CD4-positive, alpha-beta T cell (primary cell): ENCODE measurements around the gene TSPAN9. TPM values are rescaled to one million over a fixed set of nuclear protein-coding genes. Genes with fewer than 3 reads are reported as not detected.

Source experiments
- ATAC-seq: fragments of 200-7000 bp; cut with Tn5 transposase; one replicate; pipeline ENCODE4 v1.10.0; 2022; ENCODE audit warnings: mild to moderate bottlenecking; ENCODE audit not compliant: poor library complexity
- CTCF ChIA-PET: fragments of 350-600 bp; sonication (Branson Sonifier 250); formaldehyde crosslinking; loops from one replicate; lab custom pipeline; 2021; ENCODE audit warnings: antibody characterized with exemption, inconsistent platforms; lab: Charles Lee
- POLR2A ChIA-PET: fragments of 350-600 bp; sonication (Branson Sonifier 250); formaldehyde crosslinking; loops from one replicate; lab custom pipeline; 2021; ENCODE audit warnings: antibody characterized with exemption, inconsistent platforms; lab: Charles Lee
- DNase-seq, 14 experiments: peaks; one replicate each; pipeline ENCODE4 v3.0.0-alpha.2; 2013 to 2020; ENCODE audit warnings: mixed read lengths in 2 of 14
- H3K27ac ChIP-seq, 2 donors: one replicate each; pipeline versions ENCODE4 v1.5.1 to v1.7.0; 2013; ENCODE audit warnings: low read length in 2 of 2, low read depth in 1 of 2, mild to moderate bottlenecking in 1 of 2
- H3K27me3 ChIP-seq, 2 experiments: 1 replicate in 1 of 2; 2 replicates in 1 of 2; pipeline versions ENCODE4 v1.6.1 to v1.7.0; 2013; ENCODE audit warnings: low read length in 2 of 2, control low read depth in 1 of 2, mild to moderate bottlenecking in 1 of 2, moderate library complexity in 1 of 2; ENCODE audit not compliant: insufficient read depth in 2 of 2, control insufficient read depth in 1 of 2
- H3K36me3 ChIP-seq: one replicate; pipeline ENCODE4 v1.6.1; 2013; ENCODE audit warnings: low read length, control low read depth; ENCODE audit not compliant: insufficient read depth
- H3K4me1 ChIP-seq: one replicate; pipeline ENCODE4 v1.6.1; 2013; ENCODE audit warnings: low read length, control low read depth; ENCODE audit not compliant: insufficient read depth
- H3K4me3 ChIP-seq: one replicate; pipeline ENCODE4 v1.5.1; 2013; ENCODE audit warnings: mild to moderate bottlenecking, low read length, moderate library complexity
- H3K9me3 ChIP-seq, 2 experiments: 1 replicate in 1 of 2; 2 replicates in 1 of 2; pipeline versions ENCODE4 v1.6.1 to v1.7.0; 2013; ENCODE audit warnings: low read length in 2 of 2, mild to moderate bottlenecking in 2 of 2, control low read depth in 1 of 2, moderate library complexity in 1 of 2; ENCODE audit not compliant: control insufficient read depth in 1 of 2, insufficient read depth in 1 of 2
- H3K27ac Mint-ChIP-seq: one replicate; pipeline ENCODE4 v1.8.0; 2020; ENCODE audit warnings: mixed read lengths
- H3K27me3 Mint-ChIP-seq: one replicate; pipeline ENCODE4 v1.8.0; 2021; ENCODE audit warnings: mixed read lengths
- H3K36me3 Mint-ChIP-seq: one replicate; pipeline ENCODE4 v1.8.0; 2021; ENCODE audit warnings: low read depth, mixed read lengths
- H3K4me1 Mint-ChIP-seq: one replicate; pipeline ENCODE4 v1.8.0; 2021; ENCODE audit warnings: low read depth, mixed read lengths
- H3K4me3 Mint-ChIP-seq: one replicate; pipeline ENCODE4 v1.8.0; 2020; ENCODE audit warnings: mild to moderate bottlenecking, mixed read lengths
- H3K9me3 Mint-ChIP-seq: one replicate; pipeline ENCODE4 v1.8.0; 2020; ENCODE audit warnings: mixed read lengths
- CTCF ChIP-seq: fragments of 200-600 bp; IDR thresholded peaks from one replicate; pipeline ENCODE4 v1.8.0; 2022; ENCODE audit warnings: antibody characterized with exemption, mild to moderate bottlenecking
- intact Hi-C, 2 experiments: fragments of 100-400 bp; cut with DNase I in 1 of 2; cut with micrococcal nuclease in 1 of 2; formaldehyde crosslinking; loops; one replicate each; pipeline versions ENCODE4 v1.15.1 to v1.9.0; 2023 to 2025; cut with DNase I, micrococcal nuclease
- total RNA-seq, 174 experiments: library from RNA in 2 of 174; stranded (reverse) in 2 of 174; gene quantifications; one replicate each; pipeline ENCODE4 v1.2.3 and lab custom pipeline; 2021 to 2026

Gene TSPAN9
- total RNA-seq, 2 experiments from 2014 or later = 0.82 to 1.3 TPM

DNA sequence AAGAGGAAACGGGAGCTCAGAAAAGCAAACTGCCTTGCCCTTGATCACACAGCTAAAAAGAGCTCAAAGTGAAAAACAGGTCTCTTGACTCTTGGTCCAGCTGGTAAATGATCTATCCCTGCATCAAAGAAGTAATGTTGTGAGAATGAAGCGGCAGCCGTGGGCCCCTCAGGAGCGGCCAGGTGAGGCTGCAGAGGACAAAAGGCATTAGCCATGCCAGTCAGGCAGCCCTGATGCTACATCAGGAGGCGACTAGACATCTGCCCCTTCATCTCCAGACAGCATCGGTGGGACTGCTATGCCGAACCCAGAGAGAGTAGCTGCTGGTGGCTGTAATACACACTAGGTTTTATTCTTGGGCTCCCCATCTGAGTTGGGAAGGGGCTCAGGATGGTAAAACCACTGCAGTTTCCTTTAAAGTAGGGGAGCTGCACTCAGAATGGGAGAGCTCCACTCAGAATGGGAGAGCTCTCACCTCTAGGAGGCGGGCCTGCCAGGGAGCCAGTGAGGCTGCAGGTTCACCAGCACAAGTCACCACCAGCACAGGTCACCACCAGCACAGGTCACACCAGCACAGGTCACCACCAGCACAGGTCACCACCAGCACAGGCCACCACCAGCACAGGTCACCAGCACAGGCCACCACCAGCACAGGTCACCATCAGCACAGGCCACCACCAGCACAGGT is 120.1 kb downstream of the TSPAN9 start:
- Mint-ChIP-seq H3K36me3 (no peaks in the 10 kb centered on the region), H3K4me1 (peaks cover 4% of the 10 kb centered on the region), H3K27me3 (peaks cover 48% of the 10 kb centered on the region), H3K27ac (no peak overlapping the region), H3K9me3 (no peaks in the 10 kb centered on the region), H3K4me3 (no peak overlapping the region)
- Histone ChIP-seq H3K4me3 (no peak overlapping the region), H3K36me3 (no peaks in the 10 kb centered on the region), H3K27ac (no peak overlapping the region), H3K4me1 (peaks cover 6% of the 10 kb centered on the region), H3K9me3 (peaks cover 0 to 4% of the 10 kb centered on the region in 2 experiments), H3K27me3 (peaks cover 18 to 33% of the 10 kb centered on the region in 2 experiments)
- POLR2A ChIA-PET = no interaction called here
- intact Hi-C loops = no loop called here
- DNase-seq (no peak), ATAC-seq (no peak)
- TF ChIP-seq CTCF = no peak
- CTCF ChIA-PET = no interaction called here

DNA sequence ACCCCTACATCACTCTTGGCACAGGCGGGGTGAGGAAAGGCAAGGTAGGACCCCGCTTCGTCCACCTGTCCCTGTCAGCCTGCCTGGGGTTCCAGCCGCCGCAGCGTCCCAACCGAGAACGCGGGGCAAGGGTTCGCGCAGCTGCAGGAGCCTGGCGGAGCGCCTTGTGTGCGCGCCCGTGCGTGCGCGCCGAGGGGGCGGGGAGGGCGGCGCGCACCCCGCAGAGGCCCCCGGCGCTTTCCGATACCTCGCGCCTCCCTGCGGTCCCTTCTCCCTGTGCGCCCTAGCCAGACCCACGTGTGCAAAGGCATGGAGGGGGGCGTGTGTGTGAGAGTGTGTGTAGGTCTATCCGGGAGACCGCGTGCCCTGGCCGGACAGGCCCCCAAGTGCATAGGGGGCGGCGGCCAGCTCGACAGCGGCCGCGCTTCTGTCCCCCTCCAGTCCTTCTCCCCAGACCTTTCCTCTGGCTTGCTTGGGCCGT is 122.4 kb downstream of the TSPAN9 start:
- Histone ChIP-seq H3K36me3 (no peaks in the 10 kb centered on the region), H3K27ac (no peak overlapping the region), H3K4me3 (no peak overlapping the region), H3K9me3 (peaks cover 0 to 4% of the 10 kb centered on the region in 2 experiments), H3K27me3 (peaks cover 30 to 39% of the 10 kb centered on the region in 2 experiments), H3K4me1 (peaks cover 6% of the 10 kb centered on the region)
- ATAC-seq = no peak
- no peak for DNase-seq
- TF ChIP-seq CTCF = no peak
- Mint-ChIP-seq H3K27ac (no peak overlapping the region), H3K36me3 (no peaks in the 10 kb centered on the region), H3K4me3 (no peak overlapping the region), H3K27me3 (peaks cover 64% of the 10 kb centered on the region), H3K4me1 (peaks cover 4% of the 10 kb centered on the region), H3K9me3 (no peaks in the 10 kb centered on the region)
- POLR2A ChIA-PET = no interaction called here
- intact Hi-C loops = loop anchor here in 1 of 2 experiments (10.0 kb wide), 1 partner anchor 65 kb away; no protein-coding TSS in a partner anchor
- CTCF ChIA-PET = no interaction called here

GRCh38 chr12:3200032-3200617 is 122.9 kb downstream of the TSPAN9 start:
- Histone ChIP-seq H3K27me3 (peaks cover 30 to 39% of the 10 kb centered on the region in 2 experiments), H3K36me3 (no peaks in the 10 kb centered on the region), H3K27ac (no peak overlapping the region), H3K4me3 (no peak overlapping the region), H3K9me3 (peaks cover 0 to 4% of the 10 kb centered on the region in 2 experiments), H3K4me1 (peaks cover 6% of the 10 kb centered on the region)
- ChIA-PET POLR2A (no interaction called here), CTCF (no interaction called here)
- intact Hi-C loops = loop anchor here in 1 of 2 experiments (10.0 kb wide), 1 partner anchor 65 kb away; no protein-coding TSS in a partner anchor
- no peak for TF ChIP-seq CTCF
- Mint-ChIP-seq H3K27me3 (peaks cover 64% of the 10 kb centered on the region), H3K36me3 (no peaks in the 10 kb centered on the region), H3K9me3 (no peaks in the 10 kb centered on the region), H3K27ac (no peak overlapping the region), H3K4me3 (peak overlapping the region; percentile 54), H3K4me1 (peaks cover 4% of the 10 kb centered on the region)
- ATAC-seq (no peak), DNase-seq (no peak)
